HG03103 (cell line): ENCODE data around the gene CYB5R3.
"Not testable (repeated sequence)": the region's sequence is repeated elsewhere in the genome, so short reads cannot be mapped to it uniquely, and the experiment has no call there.

Source experiments
- ATAC-seq: cut with Tn5 transposase; IDR thresholded peaks from one replicate; pipeline ENCODE4 v1.9.1; 2021; ENCODE audit warnings: low read depth; ENCODE audit not compliant: unreplicated experiment

Gene CYB5R3

GRCh38 chr22:42626431-42626830, 22.8 kb downstream of the CYB5R3 start:
- no peak for ATAC-seq

DNA sequence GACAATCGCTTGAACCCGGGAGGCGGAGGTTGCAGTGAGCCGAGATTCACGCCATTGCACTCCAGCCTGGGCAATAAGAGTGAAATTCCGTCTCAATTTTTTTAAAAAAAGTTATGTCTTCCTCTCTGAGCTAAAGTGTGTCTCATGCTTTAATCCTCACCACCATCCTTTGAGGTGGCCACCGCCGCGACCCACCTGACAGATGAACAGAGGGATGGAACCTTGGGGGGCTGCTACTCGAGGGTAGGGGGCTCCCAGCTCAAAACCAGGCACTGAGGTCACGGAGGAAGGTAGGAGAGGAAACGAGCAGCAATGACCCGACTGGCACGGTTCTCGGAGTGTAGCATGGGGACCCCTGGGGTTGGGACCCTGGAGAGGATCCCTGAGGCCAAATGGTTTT, 23.8 kb downstream of the CYB5R3 start:
- ATAC-seq = no peak

- no peak for ATAC-seq
Measured at GRCh38 chr22:42624551-42625106, 24.6 kb downstream of the CYB5R3 start.

DNA sequence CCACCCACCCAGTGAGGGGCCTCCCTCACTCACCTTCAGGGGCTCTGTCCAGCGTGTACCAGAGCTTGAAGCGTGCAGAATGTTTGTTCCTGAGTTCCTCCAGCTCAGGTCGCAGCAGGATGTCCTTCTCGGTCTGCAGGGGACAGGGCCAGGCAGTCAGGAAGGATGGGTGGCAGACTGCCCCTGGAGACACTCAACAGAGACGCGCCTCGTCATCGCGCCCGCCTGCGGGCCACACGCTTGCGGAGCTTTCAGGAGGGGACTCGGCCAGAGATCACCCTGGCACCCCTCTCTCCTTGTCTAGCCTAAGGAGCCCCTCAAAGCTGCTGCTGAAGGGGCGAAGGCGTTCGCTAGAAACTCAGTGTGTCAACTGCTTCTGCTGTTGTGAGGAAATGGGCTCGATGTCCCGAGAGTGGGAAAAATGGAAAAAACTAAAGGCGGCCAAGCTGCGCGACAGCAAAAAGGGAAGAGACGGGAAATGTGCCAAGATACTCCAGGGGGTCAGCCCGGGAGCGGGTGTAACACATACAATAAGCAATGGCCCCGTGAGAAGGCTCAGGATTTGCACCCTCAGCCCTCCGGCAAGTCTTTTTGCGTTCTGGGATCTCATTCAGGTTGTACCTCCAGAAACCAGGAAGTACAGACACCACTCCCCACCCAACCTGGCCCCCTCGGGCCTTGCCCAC, 25.3 kb downstream of the CYB5R3 start:
- no peak for ATAC-seq

DNA sequence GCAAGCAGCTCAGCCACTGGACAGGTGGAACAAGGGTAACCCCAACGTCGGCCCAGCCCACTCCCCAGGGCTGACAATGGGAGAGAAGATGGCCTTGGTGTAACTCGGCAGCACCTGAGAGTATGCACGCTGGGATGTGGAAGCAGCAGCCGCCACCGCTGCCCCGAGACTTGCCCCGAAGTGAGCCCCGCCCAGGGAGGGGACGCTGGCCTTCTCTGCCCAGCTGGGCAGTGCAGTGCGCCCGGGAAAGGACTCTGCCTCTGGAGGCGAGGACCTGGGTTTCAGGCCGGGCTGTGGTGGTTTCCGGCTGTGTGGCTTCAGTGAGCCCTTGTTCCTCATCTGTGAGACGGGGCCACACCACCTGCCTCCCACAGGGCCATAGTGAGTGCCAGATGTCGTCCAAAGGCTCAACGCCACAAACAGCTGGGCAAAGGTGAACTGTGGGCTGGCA, 25.9 kb downstream of the CYB5R3 start:
- ATAC-seq = no peak

DNA sequence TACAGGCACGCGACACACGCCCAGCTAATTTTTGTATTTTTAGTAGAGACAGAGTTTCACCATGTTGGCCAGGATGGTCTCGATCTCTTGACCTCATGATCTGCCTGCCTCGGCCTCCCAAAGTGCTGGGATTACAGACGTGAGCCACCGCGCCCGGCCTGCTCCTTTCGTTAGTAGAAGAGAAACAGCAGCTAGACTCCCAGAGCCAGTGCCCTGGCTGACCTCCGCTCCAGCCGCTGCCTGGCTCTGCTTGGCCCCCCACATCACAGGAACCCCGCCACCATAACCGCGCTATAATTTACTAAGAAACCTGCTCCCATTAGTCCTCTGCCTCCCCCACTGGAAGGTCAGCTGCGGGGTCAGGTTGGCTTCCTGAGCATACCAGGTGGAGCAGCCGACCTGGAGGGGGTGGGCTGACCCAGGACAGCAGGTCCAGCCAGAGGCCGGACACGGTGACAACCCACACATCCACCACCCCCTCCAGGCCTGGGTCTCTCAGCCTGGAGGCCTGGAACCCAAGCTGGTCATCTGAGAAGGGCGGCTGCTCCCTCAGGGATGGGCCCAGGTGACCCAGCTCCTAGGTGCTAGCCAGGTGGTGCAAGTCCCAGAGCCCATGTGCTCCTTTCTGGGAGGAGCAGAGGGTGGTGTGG, 27.0 kb downstream of the CYB5R3 start:
- no peak for ATAC-seq

- ATAC-seq = no peak
Measured at GRCh38 chr22:42621505-42622002, 27.6 kb downstream of the CYB5R3 start.

DNA sequence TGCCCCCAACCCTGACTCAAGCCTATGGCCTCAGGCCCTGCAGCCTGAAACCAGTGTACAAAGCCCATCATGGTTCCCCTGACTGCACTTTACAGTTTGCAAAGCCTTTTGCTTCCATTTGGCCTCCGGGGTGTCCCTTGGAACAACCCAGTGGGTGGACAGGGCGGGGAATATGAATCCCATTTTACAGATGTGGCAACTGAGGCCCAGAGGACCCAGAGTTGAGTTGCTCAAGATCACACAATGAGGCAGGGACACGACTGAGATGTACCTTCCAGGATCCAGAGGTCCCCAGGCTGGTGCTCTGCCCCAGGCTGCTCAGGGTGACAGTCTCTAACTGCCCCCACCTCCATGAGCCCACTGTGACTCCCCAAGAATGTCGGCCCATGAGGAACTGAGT, 29.1 kb downstream of the CYB5R3 start:
- no peak for ATAC-seq

DNA sequence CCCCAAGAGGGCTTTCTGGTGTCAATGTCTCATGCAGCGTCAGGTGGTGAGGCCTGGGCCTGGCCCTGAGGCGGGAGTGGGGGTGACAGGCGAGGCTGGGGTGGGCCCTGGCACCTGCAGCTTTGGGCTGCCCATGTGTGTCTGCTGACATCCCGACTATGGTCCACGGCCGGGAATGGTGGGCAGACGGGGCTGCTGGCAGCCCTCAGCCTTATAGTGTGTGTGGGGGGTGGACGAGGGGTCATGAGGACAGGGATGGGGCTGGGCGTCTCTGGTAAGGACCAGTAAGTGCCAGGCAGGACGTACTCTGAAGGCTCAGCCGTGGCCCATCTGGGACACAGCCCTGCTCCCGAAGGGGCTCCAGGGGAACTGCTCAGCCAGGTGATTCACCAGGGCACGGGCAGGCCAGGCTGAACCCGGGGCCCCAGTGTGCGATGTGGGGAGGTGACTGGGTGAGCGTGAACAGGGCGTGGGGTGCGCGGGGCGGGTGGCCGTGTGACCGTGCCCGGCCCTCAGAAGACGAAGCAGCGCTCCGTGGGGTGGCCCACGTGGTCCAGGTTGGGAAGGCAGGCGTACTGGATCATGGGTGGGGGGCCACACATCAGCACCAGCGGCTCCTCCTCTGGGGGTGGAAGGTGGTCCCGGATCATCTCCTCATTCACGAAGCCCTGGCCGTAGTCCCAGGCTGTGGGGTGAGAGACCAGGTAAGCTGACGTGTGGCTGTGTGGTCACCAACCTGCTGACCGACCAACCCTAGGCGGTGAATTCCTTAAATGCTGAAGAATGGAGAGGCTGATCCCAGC, 29.7 kb downstream of the CYB5R3 start:
- no peak for ATAC-seq

- no peak for ATAC-seq
Measured at GRCh38 chr22:42617155-42617983, 31.8 kb downstream of the CYB5R3 start.

GRCh38 chr22:42615860-42616175, 33.4 kb downstream of the CYB5R3 start:
- not testable (repeated sequence) for ATAC-seq

DNA sequence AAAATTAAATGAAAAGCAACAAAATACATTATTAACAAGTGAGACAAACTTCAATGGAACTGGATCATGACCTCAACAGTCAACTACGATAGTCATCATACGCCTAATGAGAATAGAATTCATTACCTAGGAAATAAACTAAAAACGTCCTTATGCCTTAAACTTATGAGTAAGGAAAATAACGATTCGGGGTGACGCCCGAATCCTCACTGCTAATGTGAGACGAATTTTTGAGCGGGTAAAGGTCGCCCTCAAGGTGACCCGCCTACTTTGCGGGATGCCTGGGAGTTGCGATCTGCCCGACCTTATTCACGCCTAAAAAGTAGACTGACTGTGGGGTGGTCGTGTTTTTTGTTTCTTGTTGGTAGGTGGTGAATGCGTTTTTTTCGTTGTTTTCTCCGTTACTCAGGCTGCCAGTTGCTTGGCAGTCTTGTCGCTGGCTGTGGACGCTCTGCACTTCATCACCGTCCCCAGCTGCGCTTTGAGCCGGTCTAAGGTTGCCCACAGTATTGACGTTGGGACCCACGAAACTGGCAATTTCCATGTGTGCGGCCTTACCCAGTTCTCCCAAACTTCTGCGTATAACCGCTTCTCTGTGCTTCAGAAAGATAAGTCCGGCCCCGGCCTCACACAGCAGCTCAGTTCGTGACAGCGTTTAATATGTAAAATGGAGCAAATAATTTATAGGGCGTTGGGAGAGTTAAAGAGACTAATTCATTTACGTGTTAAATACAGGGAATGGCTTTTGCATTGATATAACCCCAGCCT, 33.9 kb downstream of the CYB5R3 start:
- peak; percentile 41 for ATAC-seq

DNA sequence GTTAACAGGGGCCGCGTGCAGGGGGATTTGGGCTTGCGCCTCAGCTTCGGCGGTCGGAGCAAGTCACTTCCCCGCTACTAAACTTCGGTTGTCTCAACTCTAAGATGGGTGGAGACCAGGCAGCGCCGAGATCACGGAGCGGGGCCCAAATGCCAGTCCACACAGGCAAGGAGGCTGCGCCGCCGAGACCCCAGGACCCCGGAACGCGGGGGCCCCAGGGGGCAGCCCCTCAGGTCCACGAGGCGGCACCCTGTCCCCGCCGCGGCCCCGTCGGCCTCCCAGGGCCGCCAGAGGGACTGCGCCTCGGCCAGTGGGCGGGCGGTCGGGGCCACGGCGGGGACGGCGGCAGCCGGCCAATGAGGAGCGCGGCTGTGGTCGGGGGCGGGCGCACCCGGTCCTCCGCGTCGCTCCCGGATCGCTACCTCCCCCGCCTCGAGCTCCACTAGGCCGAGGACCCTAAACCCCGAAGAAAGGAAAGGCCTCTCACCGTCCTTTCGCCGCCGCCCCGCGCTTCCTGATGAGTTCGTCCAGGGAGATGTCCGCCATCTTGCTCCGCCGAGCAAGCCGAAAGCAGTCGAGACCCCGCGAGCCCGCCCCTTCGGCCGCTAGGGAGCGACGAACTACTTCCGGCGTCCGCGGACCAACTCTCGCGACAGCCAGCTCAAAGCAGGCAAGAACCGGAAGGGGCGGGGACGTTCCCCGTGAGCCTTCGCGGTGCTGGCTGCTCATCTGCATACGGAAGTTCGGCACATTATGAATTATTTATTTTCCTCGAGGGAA, 34.7 kb downstream of the CYB5R3 start, which contains the start of gene POLDIP3:
Gene POLDIP3 (minus strand): TSS at position 572 of the 780 bp plus-strand sequence. CDS start 26 bp downstream, at position 546.
- peak; percentile 49 for ATAC-seq

GRCh38 chr22:42613872-42614301, 35.3 kb downstream of the CYB5R3 start:
- no peak for ATAC-seq

- no peak for ATAC-seq
Measured at GRCh38 chr22:42612336-42612735, 36.9 kb downstream of the CYB5R3 start.

- ATAC-seq = no peak
Measured at GRCh38 chr22:42611051-42611450, 38.1 kb downstream of the CYB5R3 start.

DNA sequence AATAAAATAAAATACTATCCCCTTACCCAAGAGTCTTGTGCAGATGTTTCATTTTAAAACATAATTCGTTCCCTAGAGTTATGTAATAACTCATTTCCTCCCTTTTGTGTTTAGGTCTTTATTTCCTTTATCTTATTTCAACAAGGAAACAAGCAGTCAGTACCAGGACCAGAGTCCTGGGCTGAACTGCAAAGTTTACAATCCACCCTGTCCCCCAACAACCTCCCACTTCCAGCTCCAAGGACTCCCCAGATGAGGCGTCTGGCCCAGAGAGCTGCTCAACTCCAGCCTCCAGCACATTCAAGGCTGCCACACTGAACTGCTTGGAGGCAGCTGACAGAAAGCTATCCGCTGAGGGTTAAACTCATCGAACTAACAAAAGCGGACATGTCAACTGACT, 39.0 kb downstream of the CYB5R3 start:
- ATAC-seq = no peak

DNA sequence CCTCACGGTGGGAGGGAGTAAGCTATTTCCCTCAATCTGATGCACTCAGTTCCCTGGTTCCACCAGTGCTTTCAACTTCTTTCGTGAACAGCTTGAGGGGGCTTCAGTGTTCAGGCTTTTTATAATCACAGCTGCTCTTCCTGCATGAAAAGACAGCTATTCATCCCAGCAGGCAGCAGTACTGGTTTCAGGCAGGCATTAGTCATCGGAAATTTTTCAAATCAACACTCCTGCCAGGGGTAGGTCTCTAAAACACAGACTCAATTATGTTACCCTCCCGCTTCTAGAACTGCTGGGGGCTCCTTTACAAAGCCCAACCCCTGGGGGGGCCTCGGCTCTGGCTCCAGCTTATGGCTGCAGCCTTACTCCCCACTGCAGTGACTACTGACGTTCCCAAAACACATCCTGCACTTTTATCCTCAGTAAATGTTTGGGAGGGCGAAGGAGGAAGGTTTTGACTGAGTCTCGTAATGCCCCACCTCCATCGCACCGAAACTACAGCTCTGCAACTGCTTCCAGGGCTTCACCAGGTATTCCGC, 40.3 kb downstream of the CYB5R3 start:
- no peak for ATAC-seq
